NCI-H748 treated with DMSO at 0.1 percent for 48 hours (cell line): Measurements from ENCODE around the gene RAB33B.
A peak's percentile ranks its signal among the peaks of the same experiment; 100 is the strongest.
"Not testable (repeated sequence)": the region's sequence is repeated elsewhere in the genome, so short reads cannot be mapped to it uniquely, and the experiment has no call there.

Experiments
- DNase-seq: peaks from one replicate; lab custom pipeline; 2025; lab: John Stamatoyannopoulos, UW

The RAB33B gene

GRCh38 chr4:139454111-139455045, at the start of gene RAB33B:
RAB33B (plus strand) TSS chr4:139454121; CDS start chr4:139454196, 75 bp downstream.
- no peak for DNase-seq

GRCh38 chr4:139410312-139410711, 43.6 kb upstream of the RAB33B start:
- DNase-seq, result no peak

GRCh38 chr4:139414671-139415210, 39.2 kb upstream of the RAB33B start:
- DNase-seq, result not testable (repeated sequence)

GRCh38 chr4:139416073-139416673, 37.7 kb upstream of the RAB33B start:
- no peak for DNase-seq

- DNase-seq, result no peak
These were observed 34.5 kb upstream of the RAB33B start for GRCh38 chr4:139419388-139419914.

GRCh38 chr4:139420652-139421051, 33.3 kb upstream of the RAB33B start:
- DNase-seq, result no peak

- no peak for DNase-seq
These were observed 17.8 kb upstream of the RAB33B start for GRCh38 chr4:139436122-139436521.

- no peak for DNase-seq
These were observed 15.8 kb upstream of the RAB33B start for GRCh38 chr4:139438141-139438540.

- DNase-seq, result no peak
These were observed 12.9 kb upstream of the RAB33B start for GRCh38 chr4:139441029-139441428.

- no peak for DNase-seq
These were observed 10.3 kb upstream of the RAB33B start for GRCh38 chr4:139443661-139444060.

GRCh38 chr4:139444881-139445280, 9.0 kb upstream of the RAB33B start:
- DNase-seq, result not testable (repeated sequence)

- DNase-seq, result not testable (repeated sequence)
These were observed 6.8 kb upstream of the RAB33B start for GRCh38 chr4:139447078-139447477.

- no peak for DNase-seq
These were observed 3.3 kb upstream of the RAB33B start for GRCh38 chr4:139450586-139450985.

GRCh38 chr4:139451997-139452396, 1.9 kb upstream of the RAB33B start:
- no peak for DNase-seq

- peak; percentile 27 for DNase-seq
These were observed 915 bp upstream of the RAB33B start for GRCh38 chr4:139453041-139453370.

- peak; percentile 80 for DNase-seq
These were observed 380 bp upstream of the RAB33B start for GRCh38 chr4:139453371-139454110.

GRCh38 chr4:139455126-139455538, 1.2 kb downstream of the RAB33B start:
- no peak for DNase-seq

- no peak for DNase-seq
These were observed 3.4 kb downstream of the RAB33B start for GRCh38 chr4:139457318-139457717.

- no peak for DNase-seq
These were observed 4.6 kb downstream of the RAB33B start for GRCh38 chr4:139458543-139458942.

GRCh38 chr4:139458999-139459398, 5.1 kb downstream of the RAB33B start:
- no peak for DNase-seq

GRCh38 chr4:139460565-139460964, 6.6 kb downstream of the RAB33B start:
- no peak for DNase-seq

- no peak for DNase-seq
These were observed 7.2 kb downstream of the RAB33B start for GRCh38 chr4:139461022-139461628.
